DMS114 treated with DMSO at 0.1 percent for 48 hours (cell line): ENCODE results near the gene TMEM203.
"Not testable (repeated sequence)": the region's sequence is repeated elsewhere in the genome, so short reads cannot be mapped to it uniquely, and the experiment has no call there.

Experiments used
- DNase-seq: peaks from one replicate; lab custom pipeline; 2025; ENCODE audit not compliant: unreplicated experiment; lab: John Stamatoyannopoulos, UW

TMEM203 gene

DNA sequence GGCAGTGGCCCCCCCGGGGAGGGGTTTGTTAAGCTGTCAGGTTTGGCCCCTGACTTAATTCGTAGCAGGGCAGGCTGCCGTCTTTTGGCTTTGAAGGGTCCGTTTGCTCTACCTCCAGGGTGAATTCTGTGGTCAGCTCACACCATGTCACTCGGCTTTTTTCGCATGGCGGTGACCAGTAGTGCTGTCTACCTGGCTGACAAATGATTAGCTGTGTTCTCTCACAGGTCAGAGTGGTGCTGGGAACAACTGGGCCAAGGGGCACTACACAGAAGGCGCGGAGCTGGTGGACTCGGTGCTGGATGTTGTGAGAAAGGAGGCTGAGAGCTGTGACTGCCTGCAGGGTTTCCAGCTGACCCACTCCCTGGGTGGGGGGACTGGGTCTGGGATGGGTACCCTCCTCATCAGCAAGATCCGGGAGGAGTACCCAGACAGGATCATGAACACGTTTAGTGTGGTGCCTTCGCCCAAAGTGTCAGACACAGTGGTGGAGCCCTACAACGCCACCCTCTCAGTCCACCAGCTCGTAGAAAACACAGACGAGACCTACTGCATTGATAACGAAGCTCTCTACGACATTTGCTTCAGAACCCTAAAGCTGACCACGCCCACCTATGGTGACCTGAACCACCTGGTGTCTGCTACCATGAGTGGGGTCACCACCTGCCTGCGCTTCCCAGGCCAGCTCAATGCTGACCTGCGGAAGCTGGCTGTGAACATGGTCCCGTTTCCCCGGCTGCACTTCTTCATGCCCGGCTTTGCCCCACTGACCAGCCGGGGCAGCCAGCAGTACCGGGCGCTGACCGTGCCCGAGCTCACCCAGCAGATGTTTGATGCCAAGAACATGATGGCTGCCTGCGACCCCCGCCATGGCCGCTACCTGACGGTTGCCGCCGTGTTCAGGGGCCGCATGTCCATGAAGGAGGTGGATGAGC, 37.1 kb upstream of the TMEM203 start:
- no peak for DNase-seq

- DNase-seq = no peak
Measured at GRCh38 chr9:137241490-137242268, 36.2 kb upstream of the TMEM203 start.

DNA sequence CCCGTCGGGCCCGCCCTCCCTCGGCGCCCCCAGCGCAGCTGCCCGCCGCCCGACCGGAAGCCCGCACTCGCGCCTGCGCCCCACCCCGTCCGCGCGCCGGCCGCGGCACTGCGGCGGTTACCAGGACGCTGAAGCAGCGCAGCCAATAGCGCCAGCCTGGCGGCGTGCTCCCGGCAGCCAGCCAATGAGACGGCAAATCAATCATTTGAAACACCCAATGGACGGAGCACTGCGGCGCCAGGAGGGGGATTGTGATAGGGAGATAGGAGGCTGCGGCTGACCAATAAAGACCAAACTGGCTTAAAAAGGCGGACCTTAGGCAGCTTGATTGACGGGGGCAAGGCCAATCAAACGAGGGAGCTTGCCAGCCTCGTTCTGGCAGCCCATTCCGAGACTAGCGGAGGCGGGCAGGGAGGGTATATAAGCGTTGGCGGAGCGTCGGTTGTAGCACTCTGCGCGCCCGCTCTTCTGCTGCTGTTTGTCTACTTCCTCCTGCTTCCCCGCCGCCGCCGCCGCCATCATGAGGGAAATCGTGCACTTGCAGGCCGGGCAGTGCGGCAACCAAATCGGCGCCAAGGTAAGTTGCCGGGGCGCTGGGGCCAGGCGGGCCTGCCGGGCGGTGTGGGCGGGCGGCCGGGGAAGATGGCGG, 35.5 kb upstream of the TMEM203 start, which contains the start of gene TUBB4B:
TUBB4B (plus strand) TSS at position 447 of the 649 bp plus-strand sequence; CDS start at position 521, 74 bp downstream.
- DNase-seq = peak; percentile 98

DNA sequence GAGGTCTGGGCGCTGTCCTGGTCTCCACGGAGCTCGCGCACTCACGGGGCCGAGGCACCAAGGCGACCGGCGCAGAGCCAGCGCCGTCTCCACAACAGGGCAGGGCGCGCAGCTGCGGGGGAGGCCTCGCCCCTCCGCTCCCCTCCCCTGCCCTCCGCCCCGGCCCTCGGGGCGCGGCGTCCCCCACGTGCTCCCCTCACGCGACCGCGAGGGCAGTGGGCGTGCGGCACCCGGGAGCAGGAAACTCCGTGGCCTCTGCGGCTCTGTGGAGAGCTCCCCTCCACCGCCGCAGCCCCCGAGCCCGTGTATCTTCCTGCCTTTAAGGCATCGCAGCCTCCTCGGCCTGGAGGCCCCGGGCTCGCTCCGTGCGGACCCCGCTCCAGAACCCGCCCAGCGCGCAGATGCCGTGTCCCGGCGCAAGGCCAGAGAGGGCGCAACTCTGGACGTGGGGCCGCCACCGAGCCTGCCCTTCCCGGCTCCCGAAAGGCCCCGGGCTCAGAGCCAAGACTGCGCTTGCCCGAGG, 34.9 kb upstream of the TMEM203 start:
- DNase-seq = no peak

DNA sequence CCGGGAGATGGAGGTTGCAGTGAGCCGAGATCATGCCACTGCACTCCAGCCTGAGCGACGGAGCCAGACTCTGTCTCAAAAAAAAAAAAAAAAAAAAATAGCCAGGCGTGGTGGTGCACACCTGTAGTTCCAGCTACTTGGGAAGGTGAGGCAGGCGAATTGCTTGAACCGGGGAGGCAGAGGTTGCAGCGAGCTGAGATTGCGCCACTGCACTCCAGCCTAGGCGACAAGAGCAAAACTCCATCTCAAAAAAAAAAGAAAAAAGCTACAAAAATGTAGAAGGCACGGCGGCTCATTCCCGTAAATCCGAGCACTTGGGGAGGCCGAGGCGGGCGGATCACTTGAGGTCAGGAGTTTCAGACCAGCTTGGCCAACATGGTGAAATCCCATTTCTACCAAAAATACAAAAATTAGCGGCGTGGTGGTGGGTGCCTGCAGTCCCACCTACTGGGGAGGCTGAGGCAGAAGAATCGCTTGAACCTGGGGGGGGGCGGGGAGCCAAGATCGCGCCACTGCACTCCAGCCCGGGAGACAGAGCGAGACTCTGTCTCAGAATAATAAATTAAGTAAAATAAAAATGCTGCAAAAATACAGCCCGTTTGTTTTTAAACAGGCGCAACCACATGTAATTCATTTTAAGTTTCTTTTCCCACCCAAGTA, 34.2 kb upstream of the TMEM203 start:
- not testable (repeated sequence) for DNase-seq

DNA sequence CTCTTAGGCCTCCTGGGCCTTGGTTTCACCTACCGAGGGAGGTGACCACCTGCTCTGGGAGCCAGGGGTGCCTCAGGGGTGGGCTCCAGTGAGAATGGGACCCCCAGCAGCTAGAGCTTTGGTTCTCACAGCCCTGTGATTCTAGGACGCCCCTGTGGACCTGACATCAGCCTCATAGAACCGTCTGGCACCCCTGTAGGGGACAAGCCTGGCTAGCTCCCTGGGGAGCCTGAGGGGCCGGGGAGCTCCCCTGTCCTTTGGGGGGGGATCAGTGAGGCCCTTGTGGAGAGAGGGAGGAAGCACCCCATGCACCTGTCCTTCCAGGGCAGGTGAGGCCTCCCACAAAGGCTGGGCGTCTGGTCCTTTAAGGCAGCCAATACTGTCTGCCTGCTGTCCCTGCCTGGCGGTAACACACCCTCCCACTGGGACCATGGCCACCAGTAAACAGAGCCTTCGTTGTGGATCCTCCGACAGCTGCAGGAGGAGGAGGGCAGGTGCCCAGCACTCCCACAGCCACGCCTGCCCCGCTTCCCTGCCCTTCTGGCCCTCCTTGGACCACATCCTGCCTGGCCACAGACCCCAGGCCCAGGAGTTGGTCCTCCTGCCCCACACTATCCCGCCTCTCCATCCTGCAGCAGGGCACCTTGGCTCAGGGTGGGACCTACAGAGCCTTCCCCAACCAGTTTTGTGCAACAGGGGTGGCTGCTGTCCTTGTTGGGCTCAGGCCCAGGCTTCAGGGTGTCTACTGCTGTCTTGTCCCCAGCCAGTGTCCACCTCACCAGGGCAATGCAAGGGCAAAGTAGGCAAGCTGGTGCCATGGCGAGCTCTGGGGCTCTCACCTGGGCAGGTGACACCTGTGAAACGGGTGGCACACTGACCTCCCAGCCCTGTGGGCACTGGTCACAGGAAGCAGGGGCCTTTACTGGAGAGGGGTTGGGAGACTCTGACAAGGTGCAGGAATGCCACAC, 32.6 kb upstream of the TMEM203 start:
- no peak for DNase-seq

GRCh38 chr9:137236936-137237421, 31.5 kb upstream of the TMEM203 start:
- DNase-seq = no peak

DNA sequence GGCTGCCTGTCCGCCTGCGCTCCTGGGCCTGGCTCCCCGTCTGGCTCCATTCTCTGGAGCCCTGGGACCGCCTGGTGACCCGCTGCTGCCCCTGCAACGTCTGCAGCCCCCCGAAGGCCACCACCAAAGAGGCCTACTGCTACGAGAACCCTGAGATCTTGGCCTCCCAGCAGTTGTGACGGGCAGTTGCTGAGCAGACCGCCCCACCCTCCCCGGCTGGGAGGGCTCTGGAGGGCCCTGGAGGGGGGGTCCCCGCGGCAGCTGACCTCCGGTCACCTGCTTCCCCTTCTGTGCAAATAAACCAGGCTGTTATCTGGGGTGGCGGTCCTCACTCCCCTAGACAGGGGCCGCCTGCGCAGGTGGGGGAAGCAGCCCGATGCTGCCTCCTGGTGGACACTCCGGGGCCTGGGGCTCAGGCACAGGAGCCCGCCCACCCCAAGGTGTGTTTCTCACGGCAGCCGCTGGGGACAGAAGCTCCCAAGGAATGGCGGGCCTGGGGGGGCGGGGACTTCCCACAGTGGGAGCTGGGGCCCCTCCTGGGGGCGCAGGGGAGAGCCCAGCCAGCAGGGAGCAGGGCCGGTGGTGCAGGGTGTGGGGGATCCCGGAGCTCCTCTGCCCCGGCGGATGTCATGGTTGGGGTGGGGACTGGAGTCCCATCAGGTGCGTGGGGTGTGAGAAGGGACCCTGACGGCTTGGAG, 30.9 kb upstream of the TMEM203 start:
- DNase-seq = peak; percentile 17

DNA sequence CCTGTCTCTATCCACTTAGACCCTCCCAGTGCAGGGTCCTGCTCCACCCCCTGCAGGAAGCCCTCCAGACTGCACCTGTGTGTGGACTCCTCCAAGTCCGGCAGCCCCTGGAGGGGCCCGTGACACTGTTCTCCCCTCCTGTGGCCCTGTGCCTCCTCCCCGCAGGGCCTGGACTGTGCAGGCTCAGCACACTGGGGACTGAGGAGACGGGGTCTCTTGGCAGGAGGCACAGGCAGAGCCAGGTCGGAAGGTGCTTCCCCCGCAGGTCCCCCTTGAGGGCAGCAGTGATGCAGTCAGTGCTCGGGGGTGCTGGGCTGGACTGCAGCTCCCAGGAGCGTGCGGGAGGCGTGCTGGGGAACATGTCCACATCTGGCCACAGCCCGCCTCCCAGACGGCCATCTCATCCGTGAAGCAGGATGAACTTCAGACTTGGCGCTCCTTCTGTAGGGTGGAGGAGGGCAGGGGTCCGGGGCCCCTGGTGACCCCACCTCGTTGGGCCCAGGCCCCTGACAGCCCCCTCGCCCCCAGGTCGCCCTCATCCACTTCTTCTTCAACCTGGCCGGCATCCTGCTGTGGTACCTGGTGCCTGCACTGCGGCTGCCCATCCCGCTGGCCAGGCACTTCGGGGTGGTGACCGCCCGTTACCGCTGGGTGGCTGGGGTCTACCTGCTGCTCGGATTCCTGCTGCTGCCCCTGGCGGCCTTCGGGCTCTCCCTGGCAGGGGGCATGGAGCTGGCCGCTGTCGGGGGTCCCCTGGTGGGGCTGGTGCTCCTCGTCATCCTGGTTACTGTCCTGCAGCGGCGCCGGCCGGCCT, 30.2 kb upstream of the TMEM203 start:
- no peak for DNase-seq

- DNase-seq = no peak
Measured at GRCh38 chr9:137234758-137235423, 29.4 kb upstream of the TMEM203 start.

GRCh38 chr9:137234055-137234697, 28.7 kb upstream of the TMEM203 start:
- no peak for DNase-seq

DNA sequence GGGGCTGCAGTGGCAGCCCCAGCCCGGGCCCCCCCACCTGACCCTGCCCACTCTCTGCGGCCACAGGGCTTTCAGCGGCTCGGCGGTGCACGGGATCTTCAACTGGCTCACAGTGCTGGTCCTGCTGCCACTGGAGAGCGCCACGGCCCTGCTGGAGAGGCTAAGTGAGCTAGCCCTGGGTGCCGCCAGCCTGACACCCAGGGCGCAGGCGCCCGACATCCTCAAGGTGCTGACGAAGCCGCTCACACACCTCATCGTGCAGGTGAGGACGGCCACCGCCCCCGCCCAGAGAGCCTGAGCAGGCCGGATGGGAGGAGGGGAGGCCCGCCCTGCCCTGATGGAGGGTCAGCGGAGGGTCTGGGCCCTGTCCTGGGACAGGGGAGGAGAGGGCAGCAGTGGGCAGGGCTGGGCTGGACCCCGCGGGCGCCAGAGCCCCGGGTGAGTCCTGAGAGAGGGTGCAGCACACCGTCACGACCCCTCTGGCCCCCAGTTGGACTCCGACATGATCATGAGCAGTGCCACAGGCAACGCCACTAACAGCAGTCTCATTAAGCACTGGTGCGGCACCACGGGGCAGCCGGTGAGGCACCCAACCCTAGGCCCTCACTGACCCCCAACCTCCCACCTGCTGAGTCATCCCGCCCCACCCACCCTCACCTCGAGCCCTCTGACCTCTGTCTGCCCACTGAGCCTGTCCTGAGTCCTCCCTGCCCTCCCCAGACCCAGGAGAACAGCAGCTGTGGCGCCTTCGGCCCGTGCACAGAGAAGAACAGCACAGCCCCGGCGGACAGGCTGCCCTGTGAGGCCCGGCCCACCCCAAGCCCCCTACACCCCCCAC, 27.9 kb upstream of the TMEM203 start:
- DNase-seq = no peak

DNA sequence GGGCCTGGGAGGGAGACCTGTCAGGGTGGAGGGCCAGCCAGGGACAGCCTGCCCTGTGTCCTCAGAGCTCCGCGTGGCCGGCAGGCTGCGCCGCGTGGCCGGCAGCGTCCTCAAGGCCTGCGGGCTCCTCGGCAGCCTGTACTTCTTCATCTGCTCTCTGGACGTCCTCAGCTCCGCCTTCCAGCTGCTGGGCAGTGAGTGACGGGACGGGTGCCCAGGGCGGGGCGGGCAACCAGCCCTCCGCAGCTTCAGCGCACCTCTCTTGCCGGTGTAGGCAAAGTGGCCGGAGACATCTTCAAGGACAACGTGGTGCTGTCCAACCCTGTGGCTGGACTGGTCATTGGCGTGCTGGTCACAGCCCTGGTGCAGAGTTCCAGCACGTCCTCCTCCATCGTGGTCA, 27.1 kb upstream of the TMEM203 start:
- DNase-seq = no peak

GRCh38 chr9:137232101-137232500, 26.7 kb upstream of the TMEM203 start:
- no peak for DNase-seq

DNA sequence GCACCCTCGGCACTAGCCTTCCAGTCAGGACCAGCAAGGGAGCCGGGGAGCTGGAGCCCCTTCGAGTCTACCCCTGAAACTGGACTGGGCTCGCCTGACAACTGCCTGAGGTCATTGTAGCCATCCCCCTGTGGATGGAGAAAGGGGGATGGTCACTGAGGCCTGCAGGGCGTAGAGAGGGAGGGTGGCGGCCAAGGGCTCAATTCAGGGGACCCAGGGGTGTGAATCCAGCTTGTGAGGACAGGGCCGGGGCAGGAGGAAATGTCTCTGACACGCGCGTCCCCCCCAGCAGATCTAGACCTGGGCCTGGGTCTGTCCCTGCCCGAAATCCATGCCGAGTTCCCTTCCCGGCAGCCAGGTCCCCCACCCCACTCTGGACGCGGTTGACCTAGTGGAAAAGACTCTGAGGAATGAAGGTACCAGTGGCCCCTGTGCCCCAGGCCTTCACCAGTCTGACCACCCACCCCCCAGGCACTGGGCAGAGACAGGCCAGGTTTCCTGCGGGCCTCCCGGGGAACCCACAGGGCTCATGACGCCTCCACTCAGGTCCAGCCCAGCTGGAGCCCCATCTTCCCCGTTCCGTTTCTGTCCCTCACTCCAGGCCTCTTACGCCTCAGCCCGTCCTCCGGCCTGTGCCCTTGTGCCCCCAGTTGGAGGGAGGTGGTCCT, 26.1 kb upstream of the TMEM203 start:
- no peak for DNase-seq
